ENCODE results near the gene PRSS22.

GRCh38 chr16:2865651-2866050, 7.7 kb upstream of the PRSS22 start:
- TF ChIP-seq CTCF (IDR thresholded peaks at IDR 0.05) (no peak), POLR2AphosphoS5 (IDR thresholded peaks at IDR 0.05; ENCODE audit: low read depth, low read length) (no peak), IRF3 (IDR thresholded peaks at IDR 0.05; ENCODE audit: low read depth, low read length) (no peak), MXI1 (IDR thresholded peaks at IDR 0.05; ENCODE audit: low read depth, low read length) (no peak), EZH2phosphoT487 (IDR thresholded peaks at IDR 0.05; ENCODE audit: borderline replicate concordance, low read depth) (no peak), REST (IDR thresholded peaks at IDR 0.05; ENCODE audit: low read depth, low read length) (no peak), SMC3 (IDR thresholded peaks at IDR 0.05; ENCODE audit: low read depth, low read length) (no peak)

Measured in SK-N-SH (cell line).